OCI-LY3 (cell line): ENCODE data around the gene FBXW7.
"Not testable (repeated sequence)": the region's sequence is repeated elsewhere in the genome, so short reads cannot be mapped to it uniquely, and the experiment has no call there.

Experiments
- H2AFZ ChIP-seq: fragments of 200-600, 300-600 bp; shearing (Covaris generic); 2 replicates; pipeline ENCODE4 v1.6.0; 2014; ENCODE audit warnings: antibody characterized with exemption, low read depth, low read length
- H3K27ac ChIP-seq: fragments of 200-600, 300-600 bp; sonication (generic); 2 replicates; pipeline ENCODE4 v1.5.1; 2014; ENCODE audit warnings: mild to moderate bottlenecking, low read length, moderate library complexity, mixed read lengths
- H3K27me3 ChIP-seq: fragments of 200-600, 300-600 bp; sonication (generic); 2 replicates; pipeline ENCODE4 v1.6.1; 2014; ENCODE audit warnings: low read depth, low read length, mixed read lengths
- H3K36me3 ChIP-seq: fragments of 200-600, 300-600 bp; sonication (generic); replicated peaks from 2 replicates; pipeline ENCODE3; 2014; ENCODE audit warnings: low read depth, low read length, mixed read lengths
- H3K4me1 ChIP-seq: fragments of 300-600, 200-600 bp; sonication (generic); 2 replicates; pipeline ENCODE4 v1.6.1; 2014; ENCODE audit warnings: low read length, mixed read lengths
- H3K4me2 ChIP-seq: fragments of 200-600, 300-600 bp; sonication (generic); 2 replicates; pipeline ENCODE4 v1.6.1; 2014; ENCODE audit warnings: low read length, mixed read lengths
- H3K4me3 ChIP-seq: fragments of 300-600, 200-600 bp; sonication (generic); 2 replicates; pipeline ENCODE4 v1.5.1; 2014; ENCODE audit warnings: antibody characterized with exemption, mild to moderate bottlenecking, low read length, moderate library complexity
- H3K79me2 ChIP-seq: fragments of 300-600, 200-600 bp; shearing (Covaris generic); 2 replicates; pipeline ENCODE4 v1.6.1; 2014; ENCODE audit warnings: mild to moderate bottlenecking, low read length, mixed read lengths
- H3K9ac ChIP-seq: fragments of 300-600, 200-600 bp; shearing (Covaris generic); 2 replicates; pipeline ENCODE4 v1.6.0; 2014; ENCODE audit warnings: mild to moderate bottlenecking, low read length, moderate library complexity
- H3K9me3 ChIP-seq: fragments of 200-600, 300-600 bp; shearing (Covaris generic); 2 replicates; pipeline ENCODE4 v1.6.1; 2014; ENCODE audit warnings: low read length, mixed read lengths; ENCODE audit not compliant: insufficient read depth
- H4K20me1 ChIP-seq: fragments of 200-600, 300-600 bp; sonication (generic); 2 replicates; pipeline ENCODE4 v1.6.1; 2016; ENCODE audit warnings: low read length, mixed read lengths; ENCODE audit not compliant: insufficient read depth
- EZH2phosphoT487 ChIP-seq: fragments of 200-600 bp; shearing (Covaris generic); IDR thresholded peaks from 2 replicates; pipeline ENCODE4 v1.6.1; 2018; ENCODE audit warnings: antibody characterized with exemption, mixed run types, low read depth
- TF ChIP-seq, protein P1 (sequence below): fragments of 200-600, 300-600 bp; sonication (generic); IDR thresholded peaks from 2 replicates; pipeline ENCODE4 v1.5.1; 2014; ENCODE audit warnings: antibody characterized with exemption, low read length, low read depth

Gene FBXW7

GRCh38 chr4:152554742-152555141 is 18.9 kb upstream of the FBXW7 start:
- H3K27ac ChIP-seq = peak overlapping the region; percentile 76
- H2AFZ ChIP-seq = peak overlapping the region; percentile 6; the same call in 1 of the 2 replicates
- H3K36me3 ChIP-seq = no peaks in the 10 kb centered on the region
- H4K20me1 ChIP-seq = no peaks in the 10 kb centered on the region
- peaks cover 96% of the 10 kb centered on the region for H3K4me1 ChIP-seq
- no peaks in the 10 kb centered on the region for H3K79me2 ChIP-seq
- peaks cover 4% of the 10 kb centered on the region; the same call in 1 of the 2 replicates for H3K9me3 ChIP-seq
- no peak overlapping the region for H3K4me3 ChIP-seq
- no peaks in the 10 kb centered on the region for H3K27me3 ChIP-seq
- no peak for TF ChIP-seq EZH2phosphoT487
- TF ChIP-seq, protein P1, sequence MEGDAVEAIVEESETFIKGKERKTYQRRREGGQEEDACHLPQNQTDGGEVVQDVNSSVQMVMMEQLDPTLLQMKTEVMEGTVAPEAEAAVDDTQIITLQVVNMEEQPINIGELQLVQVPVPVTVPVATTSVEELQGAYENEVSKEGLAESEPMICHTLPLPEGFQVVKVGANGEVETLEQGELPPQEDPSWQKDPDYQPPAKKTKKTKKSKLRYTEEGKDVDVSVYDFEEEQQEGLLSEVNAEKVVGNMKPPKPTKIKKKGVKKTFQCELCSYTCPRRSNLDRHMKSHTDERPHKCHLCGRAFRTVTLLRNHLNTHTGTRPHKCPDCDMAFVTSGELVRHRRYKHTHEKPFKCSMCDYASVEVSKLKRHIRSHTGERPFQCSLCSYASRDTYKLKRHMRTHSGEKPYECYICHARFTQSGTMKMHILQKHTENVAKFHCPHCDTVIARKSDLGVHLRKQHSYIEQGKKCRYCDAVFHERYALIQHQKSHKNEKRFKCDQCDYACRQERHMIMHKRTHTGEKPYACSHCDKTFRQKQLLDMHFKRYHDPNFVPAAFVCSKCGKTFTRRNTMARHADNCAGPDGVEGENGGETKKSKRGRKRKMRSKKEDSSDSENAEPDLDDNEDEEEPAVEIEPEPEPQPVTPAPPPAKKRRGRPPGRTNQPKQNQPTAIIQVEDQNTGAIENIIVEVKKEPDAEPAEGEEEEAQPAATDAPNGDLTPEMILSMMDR = no peak
- H3K4me2 ChIP-seq = peak overlapping the region; percentile 81
- H3K9ac ChIP-seq = peak overlapping the region; percentile 31; the same call in 1 of the 2 replicates

GRCh38 chr4:152550687-152551086 is 14.8 kb upstream of the FBXW7 start:
- H4K20me1 ChIP-seq, H2AFZ ChIP-seq, H3K9me3 ChIP-seq, H3K27me3 ChIP-seq, H3K79me2 ChIP-seq, H3K36me3 ChIP-seq: not testable (repeated sequence)
- Histone ChIP-seq H3K4me3 (peak overlapping the region; percentile 16; the same call in 1 of the 2 replicates), H3K4me1 (peaks cover 68% of the 10 kb centered on the region), H3K4me2 (peak overlapping the region; percentile 81), H3K9ac (peak overlapping the region; percentile 2; the same call in 1 of the 2 replicates), H3K27ac (peak overlapping the region; percentile 76)

DNA sequence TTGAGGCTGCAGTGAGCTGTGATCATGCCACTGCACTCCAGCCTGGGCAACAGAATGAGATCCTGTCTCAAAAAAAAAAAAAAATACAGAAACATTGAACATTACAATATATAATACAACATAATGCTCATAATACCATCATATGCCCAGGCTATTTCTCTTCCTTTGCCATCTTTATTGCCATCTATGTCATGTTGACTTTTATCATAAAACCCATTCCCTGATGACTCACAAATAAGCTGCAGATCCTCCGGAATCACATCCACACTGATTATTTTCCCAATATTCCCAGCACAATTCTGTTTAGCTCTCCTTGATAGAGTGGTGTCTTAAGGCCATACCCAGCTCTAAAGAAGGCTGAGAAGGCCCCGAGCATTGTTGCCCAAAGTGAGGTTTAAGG is 9.2 kb upstream of the FBXW7 start:
- H3K4me1 ChIP-seq = peaks cover 20% of the 10 kb centered on the region
- H3K36me3 ChIP-seq = peaks cover 7% of the 10 kb centered on the region
- no peaks in the 10 kb centered on the region for H3K27me3 ChIP-seq
- H2AFZ ChIP-seq = no peak overlapping the region
- H3K9me3 ChIP-seq = peaks cover 2% of the 10 kb centered on the region; the same call in 1 of the 2 replicates
- H3K4me3 ChIP-seq = no peak overlapping the region
- no peak overlapping the region for H3K4me2 ChIP-seq
- H3K9ac ChIP-seq = no peak overlapping the region
- no peak overlapping the region for H3K27ac ChIP-seq
- no peak for TF ChIP-seq EZH2phosphoT487
- TF ChIP-seq, protein P1 = no peak
- H4K20me1 ChIP-seq = no peaks in the 10 kb centered on the region
- H3K79me2 ChIP-seq = peaks cover 10% of the 10 kb centered on the region

- H3K9me3 ChIP-seq, H4K20me1 ChIP-seq, H2AFZ ChIP-seq, H3K9ac ChIP-seq, H3K27ac ChIP-seq, H3K4me3 ChIP-seq, H3K4me2 ChIP-seq, H3K27me3 ChIP-seq: not testable (repeated sequence)
- Histone ChIP-seq H3K79me2 (peaks cover 16% of the 10 kb centered on the region), H3K36me3 (peaks cover 12% of the 10 kb centered on the region), H3K4me1 (peaks cover 16% of the 10 kb centered on the region)
Observed at GRCh38 chr4:152544533-152544932, 8.6 kb upstream of the FBXW7 start.

DNA sequence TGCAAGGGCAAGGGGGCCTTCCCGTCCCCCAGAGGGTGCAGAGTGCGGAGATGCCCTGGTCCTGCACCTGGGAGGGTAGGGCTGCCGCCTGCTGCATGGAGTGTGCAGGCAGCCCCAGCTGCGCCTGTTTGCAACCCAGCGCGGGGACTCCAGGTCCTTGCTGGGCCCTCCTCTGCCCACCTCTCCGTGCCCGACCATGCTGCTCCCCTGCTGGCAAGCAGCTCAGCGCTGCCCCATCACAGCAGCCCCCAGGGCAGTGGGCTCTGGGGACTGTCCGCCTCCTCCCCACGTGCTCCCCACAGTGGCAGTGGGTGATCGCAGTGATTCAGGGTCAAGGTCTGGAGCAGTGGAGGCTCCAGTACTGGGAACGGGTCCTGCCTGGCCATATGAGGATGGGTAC is 5.0 kb upstream of the FBXW7 start:
- H3K79me2 ChIP-seq = peaks cover 49% of the 10 kb centered on the region
- no peak overlapping the region for H2AFZ ChIP-seq
- H3K36me3 ChIP-seq = peaks cover 25% of the 10 kb centered on the region
- H3K4me3 ChIP-seq = no peak overlapping the region
- H3K27ac ChIP-seq = no peak overlapping the region
- peaks cover 19% of the 10 kb centered on the region for H3K4me1 ChIP-seq
- no peak overlapping the region for H3K4me2 ChIP-seq
- no peak overlapping the region for H3K9ac ChIP-seq
- H4K20me1 ChIP-seq = peaks cover 10% of the 10 kb centered on the region; the same call in 1 of the 2 replicates
- peaks cover 7% of the 10 kb centered on the region; the same call in 1 of the 2 replicates for H3K9me3 ChIP-seq
- H3K27me3 ChIP-seq = no peaks in the 10 kb centered on the region
- TF ChIP-seq EZH2phosphoT487 = no peak
